Measurements from ENCODE around the gene NAB1.

NAB1 gene

DNA sequence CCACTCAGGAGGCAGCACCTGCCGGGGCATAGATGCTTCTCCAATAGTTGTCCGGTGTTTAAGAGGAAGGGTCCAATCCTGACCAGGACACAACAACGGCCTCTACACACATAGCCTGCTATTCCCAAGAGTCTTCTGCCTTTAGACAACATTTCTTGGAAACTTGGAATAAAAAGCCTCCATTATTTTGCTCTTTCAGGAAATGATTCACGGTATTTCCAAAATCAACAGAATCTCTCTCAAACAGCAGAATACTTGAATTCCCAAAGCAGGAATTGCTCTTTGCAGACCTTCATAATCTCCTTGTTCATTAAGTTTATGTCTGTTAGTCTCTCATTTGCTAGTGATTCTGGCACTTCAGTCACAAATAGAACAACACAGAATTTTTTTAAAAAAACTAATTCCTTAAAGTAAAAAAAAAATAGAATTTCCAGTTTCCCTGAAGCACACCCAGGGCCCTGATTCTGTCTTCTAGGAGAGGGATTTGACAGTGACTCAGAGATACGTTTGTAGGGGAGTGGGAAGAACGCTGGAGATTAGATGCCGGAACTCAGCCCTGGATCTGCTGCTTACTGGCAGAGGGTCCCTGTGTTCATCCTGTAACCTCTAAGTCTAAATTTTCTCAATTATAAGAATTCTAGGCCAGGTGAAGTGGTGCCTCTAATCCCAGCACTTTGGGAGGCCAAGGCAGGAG is 74.7 kb downstream of the NAB1 start:
- H3K4me3 ChIP-seq (ENCODE audit: low read depth, low read length), result no peak overlapping the region
- TF ChIP-seq, protein P1, sequence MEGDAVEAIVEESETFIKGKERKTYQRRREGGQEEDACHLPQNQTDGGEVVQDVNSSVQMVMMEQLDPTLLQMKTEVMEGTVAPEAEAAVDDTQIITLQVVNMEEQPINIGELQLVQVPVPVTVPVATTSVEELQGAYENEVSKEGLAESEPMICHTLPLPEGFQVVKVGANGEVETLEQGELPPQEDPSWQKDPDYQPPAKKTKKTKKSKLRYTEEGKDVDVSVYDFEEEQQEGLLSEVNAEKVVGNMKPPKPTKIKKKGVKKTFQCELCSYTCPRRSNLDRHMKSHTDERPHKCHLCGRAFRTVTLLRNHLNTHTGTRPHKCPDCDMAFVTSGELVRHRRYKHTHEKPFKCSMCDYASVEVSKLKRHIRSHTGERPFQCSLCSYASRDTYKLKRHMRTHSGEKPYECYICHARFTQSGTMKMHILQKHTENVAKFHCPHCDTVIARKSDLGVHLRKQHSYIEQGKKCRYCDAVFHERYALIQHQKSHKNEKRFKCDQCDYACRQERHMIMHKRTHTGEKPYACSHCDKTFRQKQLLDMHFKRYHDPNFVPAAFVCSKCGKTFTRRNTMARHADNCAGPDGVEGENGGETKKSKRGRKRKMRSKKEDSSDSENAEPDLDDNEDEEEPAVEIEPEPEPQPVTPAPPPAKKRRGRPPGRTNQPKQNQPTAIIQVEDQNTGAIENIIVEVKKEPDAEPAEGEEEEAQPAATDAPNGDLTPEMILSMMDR (IDR thresholded peaks at IDR 0.05; ENCODE audit: low read depth, low read length), result no peak

DNA sequence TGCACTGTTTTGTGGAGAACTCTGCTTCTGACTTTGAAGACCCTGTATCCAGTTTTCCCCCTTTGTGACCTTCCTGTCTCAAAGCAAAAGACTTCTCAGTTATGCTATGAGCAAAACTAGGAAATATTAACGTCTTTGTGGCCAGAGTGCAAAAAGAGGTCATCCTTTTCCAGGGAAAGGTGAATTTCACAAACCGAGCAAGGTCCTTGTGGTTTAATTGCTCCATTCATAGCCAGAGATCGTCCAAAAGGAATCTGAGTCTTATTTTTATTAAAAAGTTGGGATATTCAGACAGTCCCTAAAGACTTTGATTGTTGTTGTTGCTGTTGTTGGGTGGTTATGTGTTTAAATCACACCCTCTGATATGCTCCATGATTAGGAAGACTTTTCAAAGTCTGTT is 77.4 kb downstream of the NAB1 start:
- no peak overlapping the region for H3K4me3 ChIP-seq (ENCODE audit: low read depth, low read length)
- TF ChIP-seq, protein P1 (IDR thresholded peaks at IDR 0.05; ENCODE audit: low read depth, low read length), result no peak

DNA sequence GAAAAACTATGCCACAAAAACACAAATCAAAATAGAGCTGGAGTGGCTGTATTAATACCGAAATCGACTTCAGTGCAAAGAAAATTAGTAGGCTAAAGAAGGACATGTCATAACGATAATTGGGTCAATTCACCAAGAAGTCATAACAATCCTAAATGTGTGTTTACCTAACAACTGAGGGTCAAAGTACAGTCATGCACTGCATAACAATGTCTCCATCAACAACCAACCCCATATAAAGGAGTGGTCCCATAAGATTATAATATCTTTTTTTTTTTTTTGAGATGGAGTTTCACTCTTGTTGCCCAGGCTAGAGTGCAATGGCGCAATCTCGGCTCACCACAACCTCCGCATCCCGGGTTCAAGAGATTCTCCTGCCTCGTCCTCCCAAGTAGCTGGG is 87.5 kb downstream of the NAB1 start:
- no peak overlapping the region for H3K4me3 ChIP-seq (ENCODE audit: low read depth, low read length)
- TF ChIP-seq, protein P1 (IDR thresholded peaks at IDR 0.05; ENCODE audit: low read depth, low read length), result no peak

GRCh38 chr2:190740449-190740848 is 91.6 kb downstream of the NAB1 start:
- TF ChIP-seq, protein P1 (IDR thresholded peaks at IDR 0.05; ENCODE audit: low read depth, low read length), result no peak
- no peak overlapping the region for H3K4me3 ChIP-seq (ENCODE audit: low read depth, low read length)
